ENCODE measurements around the gene NBPF12. TPM values are rescaled to one million over a fixed set of nuclear protein-coding genes. Genes with fewer than 3 reads are reported as not detected.
"Not testable (repeated sequence)": the region's sequence is repeated elsewhere in the genome, so short reads cannot be mapped to it uniquely, and the experiment has no call there.

NBPF12 gene
- total RNA-seq, 1 donor from 2014 or later: 3.7 TPM

- intact Hi-C loops (cut with DNase I); DNase-seq (ENCODE audit: low spot score): not testable (repeated sequence)
These were observed 32.5 kb downstream of the NBPF12 start for GRCh38 chr1:146970656-146971055.

DNA sequence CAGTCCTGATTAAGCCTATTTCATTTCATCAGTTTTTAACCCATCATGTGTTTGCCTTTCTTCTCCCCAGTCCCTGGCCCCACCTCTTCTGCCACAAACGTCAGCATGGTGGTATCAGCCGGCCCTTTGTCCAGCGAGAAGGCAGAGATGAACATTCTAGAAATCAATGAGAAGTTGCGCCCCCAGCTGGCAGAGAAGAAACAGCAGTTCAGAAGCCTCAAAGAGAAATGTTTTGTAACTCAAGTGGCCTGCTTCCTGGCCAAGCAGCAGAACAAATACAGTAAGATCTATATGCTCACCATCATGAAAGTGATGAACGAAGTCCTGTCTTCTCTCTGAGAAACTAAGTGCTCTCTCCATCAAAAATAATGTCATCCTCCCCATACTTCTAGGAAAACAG is 34.6 kb downstream of the NBPF12 start:
- intact Hi-C loops (cut with DNase I); DNase-seq (ENCODE audit: low spot score): not testable (repeated sequence)

- DNase-seq (ENCODE audit: low spot score); intact Hi-C loops (cut with DNase I): not testable (repeated sequence)
These were observed 47.7 kb downstream of the NBPF12 start for GRCh38 chr1:146985855-146986254.

DNA sequence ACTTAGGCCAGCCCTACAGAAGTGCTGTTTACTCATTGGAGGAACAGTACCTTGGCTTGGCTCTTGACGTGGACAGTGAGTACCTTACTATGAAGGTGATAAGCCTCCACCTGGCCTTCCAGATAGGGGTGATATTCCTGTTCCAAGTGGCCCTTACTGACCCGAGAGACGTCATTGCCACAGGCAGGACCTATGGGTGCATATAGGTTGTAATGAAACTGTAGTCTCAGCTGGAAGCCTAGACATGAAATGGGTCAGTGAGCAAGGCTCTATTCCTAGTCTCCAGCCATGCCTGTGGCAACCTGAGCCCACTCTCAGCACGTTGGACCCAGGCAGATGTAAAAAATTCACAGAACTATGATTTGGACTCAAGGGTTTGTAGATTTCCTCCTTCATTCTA is 48.3 kb downstream of the NBPF12 start:
- DNase-seq (ENCODE audit: low spot score); intact Hi-C loops (cut with DNase I): not testable (repeated sequence)

DNA sequence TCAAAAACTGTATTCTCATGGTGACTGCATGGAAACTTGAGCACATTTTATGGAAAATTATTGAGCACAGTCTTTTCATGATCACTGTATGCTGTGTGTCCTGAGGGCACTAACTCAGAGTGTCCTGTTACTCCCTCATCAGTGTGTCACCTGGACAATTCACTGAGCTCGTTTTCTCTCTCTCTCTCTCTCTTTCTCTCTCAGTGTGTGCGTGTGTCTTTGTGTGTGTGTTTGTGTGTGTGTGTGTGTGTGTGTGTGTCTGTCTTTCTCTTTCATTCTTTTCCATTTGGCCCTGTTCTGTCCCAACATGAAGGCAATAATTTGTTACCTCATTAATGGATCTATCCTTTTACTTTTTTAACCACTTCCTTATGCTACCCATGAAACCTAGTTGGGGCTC is 49.4 kb downstream of the NBPF12 start:
- intact Hi-C loops (cut with DNase I); DNase-seq (ENCODE audit: low spot score): not testable (repeated sequence)

- intact Hi-C loops (cut with DNase I); DNase-seq (ENCODE audit: low spot score): not testable (repeated sequence)
These were observed 51.3 kb downstream of the NBPF12 start for GRCh38 chr1:146989455-146989854.

GRCh38 chr1:147008495-147008894 is 70.4 kb downstream of the NBPF12 start:
- intact Hi-C loops (cut with DNase I); DNase-seq (ENCODE audit: low spot score): not testable (repeated sequence)

GRCh38 chr1:147026975-147027374 is 88.9 kb downstream of the NBPF12 start:
- intact Hi-C loops (cut with DNase I); DNase-seq (ENCODE audit: low spot score): not testable (repeated sequence)

DNA sequence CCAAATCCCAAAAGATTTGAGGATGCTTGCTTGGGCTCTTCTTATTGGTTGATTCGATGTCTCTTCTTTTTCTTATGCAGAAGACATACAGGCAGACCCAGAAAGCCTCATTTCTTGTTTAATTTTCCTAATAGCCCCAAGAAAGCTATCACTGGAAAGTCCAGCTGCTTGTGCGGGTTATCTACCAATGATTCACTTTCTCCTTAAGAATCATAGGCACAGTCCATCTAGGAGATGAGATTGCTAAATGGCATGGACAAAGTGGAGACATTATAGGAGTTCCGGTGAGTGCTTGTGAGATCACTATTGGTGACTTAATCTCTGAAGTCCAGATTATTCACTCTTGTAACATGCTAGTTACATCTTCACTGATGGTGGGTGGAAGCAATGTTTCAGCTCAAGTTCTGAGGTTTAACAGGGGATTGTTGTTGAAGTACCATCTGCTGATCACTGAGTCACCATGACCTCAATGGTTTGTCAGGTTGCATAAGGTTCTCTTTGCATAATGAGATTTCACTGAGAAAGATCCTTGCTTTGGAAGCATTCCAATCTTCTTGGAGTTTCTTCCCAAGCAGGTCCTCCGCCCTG is 92.0 kb downstream of the NBPF12 start:
- intact Hi-C loops (cut with DNase I): not testable (repeated sequence)

GRCh38 chr1:147039916-147040315 is 101.8 kb downstream of the NBPF12 start:
- intact Hi-C loops (cut with DNase I): no loop called here
- no peak for DNase-seq (ENCODE audit: low spot score)

More for the DNA sequence above, 92.0 kb downstream of the NBPF12 start:
- DNase-seq (ENCODE audit: low spot score): not testable (repeated sequence)

GRCh38 chr1:147042891-147043290 is 104.8 kb downstream of the NBPF12 start:
- DNase-seq (ENCODE audit: low spot score); intact Hi-C loops (cut with DNase I): not testable (repeated sequence)

- DNase-seq (ENCODE audit: low spot score); intact Hi-C loops (cut with DNase I): not testable (repeated sequence)
These were observed 106.4 kb downstream of the NBPF12 start for GRCh38 chr1:147044511-147044910.

Other genes starting within 250 kb of the NBPF12 start
- gene PRKAB2, start 234.1 kb downstream of the NBPF12 start, total RNA-seq: 27.9 TPM

All from cardiac septum (tissue), 1 donor.